ENCODE measurements around the gene C5AR2.

C5AR2 gene

GRCh38 chr19:47381653-47382279, 49.8 kb downstream of the C5AR2 start:
- TF ChIP-seq GATA3 (IDR thresholded peaks at IDR 0.05; ENCODE audit: low read depth, low read length) = no peak
- no peak for TF ChIP-seq GATA2 (IDR thresholded peaks at IDR 0.05; ENCODE audit: low read depth, low read length)

GRCh38 chr19:47389150-47389556, 57.2 kb downstream of the C5AR2 start:
- TF ChIP-seq GATA3 (IDR thresholded peaks at IDR 0.05; ENCODE audit: low read depth, low read length) = no peak
- TF ChIP-seq GATA2 (IDR thresholded peaks at IDR 0.05; ENCODE audit: low read depth, low read length) = no peak

- no peak for TF ChIP-seq GATA2 (IDR thresholded peaks at IDR 0.05; ENCODE audit: low read depth, low read length)
- no peak for TF ChIP-seq GATA3 (IDR thresholded peaks at IDR 0.05; ENCODE audit: low read depth, low read length)
Measured at GRCh38 chr19:47390533-47391488, 58.8 kb downstream of the C5AR2 start.

GRCh38 chr19:47391510-47392223, 59.7 kb downstream of the C5AR2 start:
- TF ChIP-seq GATA2 (IDR thresholded peaks at IDR 0.05; ENCODE audit: low read depth, low read length) = no peak
- no peak for TF ChIP-seq GATA3 (IDR thresholded peaks at IDR 0.05; ENCODE audit: low read depth, low read length)

Data from SH-SY5Y (cell line).